Hypothalamus (tissue), 51 donors: ENCODE results near the gene RABL6.
A peak's percentile ranks its signal among the peaks of the same experiment; 100 is the strongest.
"Not testable (repeated sequence)": the region's sequence is repeated elsewhere in the genome, so short reads cannot be mapped to it uniquely, and the experiment has no call there.

ENCODE experiments used
- DNase-seq, 51 donors: peaks; one replicate each; lab custom pipeline; 2025; lab: John Stamatoyannopoulos, UW

The RABL6 gene

GRCh38 chr9:136774416-136775045, 33.2 kb upstream of the RABL6 start:
- no peak for DNase-seq

GRCh38 chr9:136775191-136775590, 32.6 kb upstream of the RABL6 start:
- DNase-seq, result no peak

DNA sequence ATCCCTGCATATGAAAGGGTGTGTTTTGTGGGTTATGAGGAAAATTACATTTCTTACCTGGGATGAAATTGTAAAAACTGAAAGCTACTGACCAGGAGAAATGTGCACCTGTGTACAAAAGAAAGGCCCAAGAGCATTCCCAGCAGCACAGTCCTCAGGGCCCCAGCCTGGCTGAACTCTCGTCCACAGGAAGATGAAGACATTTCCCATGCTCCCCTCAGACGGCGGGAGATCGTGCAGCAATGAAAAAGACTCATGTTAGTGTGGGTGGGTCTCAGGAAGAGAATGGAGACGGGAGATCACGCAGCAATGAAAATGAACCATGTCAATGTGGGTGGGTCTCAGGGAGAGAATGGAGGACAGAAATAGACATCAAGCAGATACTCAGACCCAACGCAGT, 30.8 kb upstream of the RABL6 start:
- peak in 1 of 51 donors; percentile 15 for DNase-seq

DNA sequence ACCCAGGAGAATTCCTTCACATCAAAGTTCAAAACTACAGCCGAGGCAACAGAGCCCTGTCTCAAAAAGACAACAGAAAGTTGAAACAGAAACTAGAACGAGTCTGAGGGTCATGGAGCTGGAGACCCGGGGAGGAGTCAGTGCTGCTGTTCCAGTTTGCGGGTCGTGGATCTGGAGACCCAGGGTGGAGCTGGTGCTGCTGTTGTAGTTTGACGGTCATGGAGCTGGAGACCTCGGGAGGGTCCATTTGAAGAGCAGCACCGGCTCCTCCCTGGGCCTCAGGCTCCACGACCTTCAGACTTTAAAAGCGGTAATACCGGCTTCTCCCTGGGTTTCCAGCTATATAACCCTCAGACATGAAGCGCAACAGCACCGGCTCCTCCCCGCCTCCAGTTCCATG, 30.4 kb upstream of the RABL6 start:
- DNase-seq, result no peak

GRCh38 chr9:136779808-136780207, 27.9 kb upstream of the RABL6 start:
- DNase-seq, result no peak

GRCh38 chr9:136782452-136782851, 25.3 kb upstream of the RABL6 start:
- DNase-seq, result no peak

DNA sequence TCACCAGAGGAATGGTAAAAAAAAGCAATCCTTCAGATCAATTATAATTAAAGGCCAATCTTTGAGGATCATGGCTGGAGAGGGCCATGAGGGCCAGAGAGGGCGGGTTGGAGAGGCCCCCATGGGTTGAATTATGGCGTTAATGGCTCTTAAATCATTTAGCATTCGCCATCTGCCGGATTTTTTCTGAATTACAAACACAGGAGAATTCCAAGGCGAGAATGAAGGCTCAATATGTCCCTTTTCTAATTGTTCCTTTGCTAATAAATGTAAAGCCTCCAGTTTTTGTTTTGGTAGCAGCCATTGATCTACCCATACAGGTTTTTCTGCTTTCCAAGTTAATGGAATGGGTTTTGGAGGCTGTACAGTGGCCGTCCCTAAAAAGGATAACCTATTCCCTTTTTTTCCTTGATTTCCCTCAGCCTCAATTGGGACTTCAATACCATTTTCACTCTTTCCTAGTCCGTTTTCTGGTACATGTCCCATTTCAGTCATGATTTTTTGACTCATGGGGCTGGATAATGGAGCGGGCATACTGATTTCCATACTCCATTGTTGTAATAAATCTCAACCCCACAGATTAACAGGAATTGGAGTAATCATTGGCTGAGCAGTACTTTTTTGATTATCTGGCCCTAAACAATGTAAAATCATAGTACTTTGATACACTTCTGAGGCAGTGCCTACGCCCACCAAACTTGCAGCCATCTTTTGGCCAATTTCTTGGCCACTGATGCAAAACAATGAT, 23.3 kb upstream of the RABL6 start:
- peak in 3 of 51 donors; percentile 15 to 35 (median 17) for DNase-seq

DNA sequence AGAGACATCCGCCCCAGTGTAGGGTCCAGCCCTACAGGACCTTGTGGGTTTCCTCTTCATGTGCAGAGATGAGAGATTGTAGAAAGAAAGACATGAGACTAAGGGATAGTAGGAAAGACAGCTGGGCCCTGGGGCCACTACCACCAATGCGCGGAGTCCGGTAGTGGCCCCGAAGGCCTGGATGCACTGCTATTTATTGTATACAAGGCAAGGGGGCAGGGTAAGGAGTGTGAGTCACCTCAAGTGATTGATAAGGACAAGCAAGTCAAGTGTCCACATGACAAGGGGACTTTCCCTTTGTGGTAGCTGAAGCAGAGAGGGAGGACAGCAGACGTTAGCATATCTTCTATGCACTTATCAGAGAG, 22.8 kb upstream of the RABL6 start:
- DNase-seq, result no peak

GRCh38 chr9:136785565-136786355, 22.0 kb upstream of the RABL6 start:
- DNase-seq, result not testable (repeated sequence)

DNA sequence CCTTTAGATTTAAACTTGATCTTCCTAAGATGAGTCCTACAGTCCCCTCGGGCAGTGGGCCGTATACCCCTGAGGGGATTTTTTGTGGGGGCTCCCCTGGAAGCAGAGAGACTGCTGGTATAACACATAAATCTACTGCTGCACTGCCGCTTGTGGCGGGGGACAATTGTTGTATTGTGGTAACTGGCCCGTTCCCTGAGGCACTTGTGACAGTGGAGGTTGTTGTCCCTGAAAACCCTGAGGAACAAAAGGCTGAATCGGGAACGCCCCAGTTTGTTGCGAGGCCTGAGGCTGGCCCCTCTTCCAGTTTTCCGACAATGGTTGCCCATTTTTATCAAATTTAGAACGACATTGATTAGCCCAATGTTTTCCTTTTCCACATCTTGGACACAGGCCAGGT, 21.3 kb upstream of the RABL6 start:
- peak in 30 of 51 donors; percentile 11 to 83 (median 44) for DNase-seq

DNA sequence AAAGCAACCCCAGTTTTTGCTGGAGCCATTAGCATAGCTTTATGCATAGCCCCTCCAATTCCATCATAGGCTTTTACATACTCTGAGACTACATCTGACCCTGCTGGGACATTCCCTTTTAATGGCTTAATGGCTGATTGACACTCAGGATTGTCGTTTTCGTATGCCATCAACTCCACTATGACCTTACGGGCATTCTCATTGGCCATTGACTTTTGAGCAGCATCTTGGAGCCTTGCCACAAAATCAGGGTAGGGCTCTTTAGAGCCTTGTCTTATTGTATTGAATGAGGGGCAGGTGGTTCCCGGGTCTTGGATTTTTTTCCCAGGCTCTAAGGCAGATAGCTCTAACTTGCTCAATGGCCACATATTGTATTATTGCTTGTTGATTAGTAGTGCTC, 20.8 kb upstream of the RABL6 start:
- peak in 1 of 51 donors; percentile 42 for DNase-seq

DNA sequence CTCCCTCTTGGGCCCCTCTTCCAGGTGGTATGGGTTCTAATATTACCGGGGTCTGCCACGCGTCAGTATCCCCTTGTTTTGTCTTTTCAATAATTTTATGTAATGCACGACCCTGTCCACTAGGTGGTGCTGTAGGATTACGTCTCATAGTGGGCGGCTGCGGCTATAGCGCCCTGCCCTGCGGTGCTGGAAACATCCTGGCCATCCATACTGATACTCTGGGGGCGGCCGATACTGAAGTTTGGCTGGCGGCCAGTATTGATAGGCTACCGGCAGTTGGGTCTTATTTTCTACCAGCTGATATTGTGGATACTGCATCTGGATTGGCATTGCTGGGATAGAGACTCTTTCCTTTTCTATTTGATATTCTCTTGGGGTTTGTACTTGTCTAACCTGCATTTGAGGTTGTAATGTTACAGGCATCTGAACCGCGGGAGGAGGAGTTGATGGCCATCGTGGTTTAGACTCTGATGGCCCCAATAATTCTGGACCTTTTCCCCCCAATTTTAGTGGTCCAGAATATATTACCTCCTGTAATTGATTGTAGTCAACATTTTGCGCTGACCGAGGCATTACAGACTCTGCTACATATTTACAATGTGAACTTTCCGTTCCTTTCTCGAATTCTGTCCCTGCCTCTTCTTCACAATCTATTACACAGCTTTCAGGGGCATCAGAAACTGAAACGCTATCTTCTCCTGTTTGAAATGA, 19.9 kb upstream of the RABL6 start:
- DNase-seq, result peak in 43 of 51 donors; percentile 16 to 86 (median 40)

- not testable (repeated sequence) for DNase-seq
Observed at GRCh38 chr9:136788644-136789522, 18.9 kb upstream of the RABL6 start.

- DNase-seq, result no peak
Observed at GRCh38 chr9:136789523-136789937, 18.2 kb upstream of the RABL6 start.

DNA sequence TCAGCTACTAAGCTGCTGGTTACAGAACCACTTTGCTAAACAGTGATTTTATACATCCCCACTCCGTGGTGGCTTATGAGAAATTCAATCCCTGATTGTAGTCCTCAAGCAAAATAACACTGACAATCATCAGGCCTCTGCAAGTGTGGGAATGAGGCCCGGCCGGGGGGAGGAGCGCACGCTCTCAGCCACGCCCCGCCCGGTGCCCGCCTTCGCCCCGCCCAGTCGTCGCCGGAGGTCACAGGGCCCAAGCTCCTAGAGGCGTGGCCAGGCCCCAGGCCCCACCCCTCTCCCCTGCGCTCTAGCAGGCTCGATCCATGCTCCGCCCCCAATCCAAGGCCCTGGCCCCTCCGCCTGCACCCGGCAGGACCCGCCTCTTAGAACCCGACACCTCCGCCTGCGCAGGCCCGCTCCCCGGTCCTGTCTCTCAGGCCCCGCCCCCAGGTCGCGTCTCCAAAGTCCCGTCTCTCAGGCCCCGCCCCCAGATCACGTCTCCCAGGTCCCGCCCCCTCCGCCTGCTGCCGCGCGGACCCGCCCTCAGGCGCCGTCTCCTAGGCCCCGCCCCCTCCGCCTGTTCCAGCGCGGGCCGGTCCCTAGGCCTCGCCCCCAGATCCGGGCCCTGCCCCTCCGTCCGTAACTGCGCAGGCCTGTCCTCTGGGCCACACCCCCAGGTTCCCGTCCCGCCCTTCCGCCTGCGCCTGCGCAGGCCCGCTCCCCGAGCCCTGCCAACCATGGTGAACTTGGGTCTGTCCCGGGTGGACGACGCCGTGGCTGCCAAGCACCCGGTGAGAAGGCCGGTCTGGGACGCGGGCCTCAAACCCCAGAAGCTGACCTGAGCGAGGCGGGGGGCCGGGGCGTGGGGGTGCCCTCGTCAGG, 16.9 kb upstream of the RABL6 start, which contains the start of gene TMEM141:
TSS of gene TMEM141 (plus strand) at position 705 of the 876 bp plus-strand sequence. CDS start at position 732, 27 bp downstream.
- DNase-seq, result peak; percentile 79 to 100 (median 100)

DNA sequence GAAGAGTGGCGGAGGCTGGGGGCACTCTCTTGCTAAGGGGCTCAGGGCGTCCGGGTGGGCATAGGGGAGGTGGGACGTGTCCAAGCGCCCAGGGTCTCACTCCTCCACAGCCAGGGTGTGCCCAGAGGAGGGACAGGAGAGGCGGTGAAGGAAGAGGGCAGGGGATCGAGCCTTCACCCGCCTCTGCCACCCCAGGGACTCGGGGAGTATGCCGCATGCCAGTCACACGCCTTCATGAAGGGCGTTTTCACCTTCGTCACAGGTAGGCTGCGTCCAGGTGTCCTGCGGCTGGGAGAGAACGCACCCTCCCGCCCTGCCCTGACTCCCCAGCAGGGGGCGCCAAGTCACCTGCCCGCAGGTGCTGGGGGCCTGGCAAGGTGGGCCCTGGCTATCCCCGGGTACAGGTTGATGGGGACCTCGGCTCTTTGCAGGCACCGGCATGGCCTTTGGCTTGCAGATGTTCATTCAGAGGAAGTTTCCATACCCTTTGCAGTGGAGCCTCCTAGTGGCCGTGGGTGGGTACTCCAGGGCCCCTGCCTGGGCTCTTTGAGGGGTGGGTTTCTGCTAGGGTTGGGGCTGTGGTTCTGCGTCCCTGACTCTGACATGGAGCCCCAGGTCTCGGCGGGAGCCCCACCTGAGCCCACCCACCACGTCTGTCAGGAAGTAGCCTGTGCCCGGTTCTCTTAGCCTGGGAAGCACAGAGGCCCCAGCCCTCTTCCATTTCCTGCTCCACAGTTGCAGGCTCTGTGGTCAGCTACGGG, 16.1 kb upstream of the RABL6 start:
- peak in 19 of 51 donors; percentile 13 to 69 (median 44) for DNase-seq

DNA sequence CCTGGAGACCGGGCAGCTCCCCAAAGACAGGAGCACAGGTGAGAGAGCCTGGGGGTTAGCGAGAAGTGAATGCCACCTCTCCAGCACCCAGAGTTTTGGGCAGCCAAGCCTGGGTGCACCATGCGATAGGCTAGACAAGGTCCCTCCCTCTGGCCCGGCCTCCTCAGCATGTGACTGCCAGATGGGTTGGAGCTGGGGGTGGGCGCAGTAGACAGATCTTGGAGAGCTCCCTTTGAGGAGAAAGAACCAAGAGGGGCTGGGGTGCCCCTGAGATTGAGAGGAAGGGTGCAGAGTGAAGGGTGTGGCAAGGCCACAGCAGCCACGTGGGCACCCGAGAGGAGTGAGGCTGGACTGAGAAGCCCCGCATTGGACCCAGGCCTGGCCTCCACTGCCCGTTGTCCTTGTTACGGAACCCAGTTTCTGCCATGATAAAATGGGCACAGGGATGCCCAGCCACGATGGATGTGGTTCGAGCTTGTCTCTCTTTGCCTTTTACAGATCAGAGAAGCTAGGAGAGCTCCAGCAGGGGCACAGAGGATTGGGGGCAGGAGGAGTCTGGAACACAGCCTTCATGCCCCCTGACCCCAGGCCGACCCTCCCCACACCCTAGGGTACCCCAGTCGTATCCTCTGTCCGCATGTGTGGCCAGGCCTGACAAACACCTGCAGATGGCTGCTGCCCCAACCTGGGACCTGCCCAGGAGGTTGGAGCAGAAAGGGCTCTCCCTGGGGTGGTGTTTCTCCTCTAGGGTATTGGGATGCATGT, 15.2 kb upstream of the RABL6 start:
- DNase-seq, result no peak
